ENCODE data around the gene GHSR. TPM values are rescaled to one million over a fixed set of nuclear protein-coding genes. Genes with fewer than 3 reads are reported as not detected.

GHSR gene
- polyA plus RNA-seq, 1 donor (not counting 4 experiments of a cell fraction or from before 2014, with no cell fraction given) = not detected

DNA sequence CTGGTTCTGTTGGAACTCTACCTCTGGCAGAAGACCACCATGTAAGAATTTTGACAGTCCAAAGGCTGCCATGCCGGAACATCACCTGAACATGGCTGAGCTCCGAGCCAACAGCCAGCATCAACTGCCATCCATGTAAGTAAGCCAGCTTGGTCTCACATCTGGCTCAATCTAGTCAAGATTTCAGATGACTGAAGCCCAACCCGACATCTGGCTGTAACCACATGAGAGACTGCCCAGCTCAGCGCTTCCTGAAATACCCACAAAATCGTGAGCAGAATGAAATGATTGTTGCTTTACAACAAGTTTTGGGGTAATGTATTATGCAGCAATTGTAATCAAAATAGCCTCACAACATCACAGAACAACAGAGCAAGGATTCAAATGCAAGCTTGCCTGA lies 32.9 kb downstream of the GHSR start:
- FAIRE-seq (no peak), DNase-seq (ENCODE audit: low read depth, low spot score) (no peak)
- H2AFZ ChIP-seq (ENCODE audit: control insufficient read depth, low read length) = no peak overlapping the region
- H3K27ac ChIP-seq (ENCODE audit: control insufficient read depth, insufficient read depth, low read length) = no peak overlapping the region
- no peak overlapping the region for H3K9ac ChIP-seq (ENCODE audit: control insufficient read depth, extremely low read depth, insufficient read depth, low read length)
- no peaks in the 10 kb centered on the region for H3K27me3 ChIP-seq (ENCODE audit: control insufficient read depth, extremely low read depth, insufficient read depth, low read length)
- H3K4me3 ChIP-seq (ENCODE audit: control insufficient read depth in 2 of 3, extremely low read depth in 1 of 3, insufficient read depth in 2 of 3, low read depth in 1 of 3, low read length in 3 of 3) = no peak overlapping the region
- dilution Hi-C loops (cut with MboI; ENCODE audit: extremely low pct_ligation_motif_present, low sequenced_read_pairs) = no loop called here
- no peaks in the 10 kb centered on the region for H3K4me1 ChIP-seq (ENCODE audit: control insufficient read depth, extremely low read depth, insufficient read depth, low read length)
- H3K9me3 ChIP-seq (ENCODE audit: control insufficient read depth, low read depth, low read length) = no peaks in the 10 kb centered on the region
- H3K9me1 ChIP-seq (ENCODE audit: control insufficient read depth, extremely low read depth, insufficient read depth, low read length) = no peaks in the 10 kb centered on the region
- no peaks in the 10 kb centered on the region for H3K79me2 ChIP-seq (ENCODE audit: control insufficient read depth, insufficient read depth, low read length)
- no peak overlapping the region for H3K4me2 ChIP-seq (ENCODE audit: control insufficient read depth, extremely low read depth, insufficient read depth, low read depth, low read length)
- no peaks in the 10 kb centered on the region for H3K36me3 ChIP-seq (ENCODE audit: control insufficient read depth in 2 of 2, extremely low read depth in 1 of 2, insufficient read depth in 2 of 2, low read length in 2 of 2)
- no peaks in the 10 kb centered on the region for H4K20me1 ChIP-seq (ENCODE audit: control insufficient read depth, extremely low read depth, insufficient read depth, low read length)
- no peak for TF ChIP-seq EZH2 (IDR thresholded peaks at IDR 0.05; ENCODE audit: low read length)
- TF ChIP-seq, protein P1, sequence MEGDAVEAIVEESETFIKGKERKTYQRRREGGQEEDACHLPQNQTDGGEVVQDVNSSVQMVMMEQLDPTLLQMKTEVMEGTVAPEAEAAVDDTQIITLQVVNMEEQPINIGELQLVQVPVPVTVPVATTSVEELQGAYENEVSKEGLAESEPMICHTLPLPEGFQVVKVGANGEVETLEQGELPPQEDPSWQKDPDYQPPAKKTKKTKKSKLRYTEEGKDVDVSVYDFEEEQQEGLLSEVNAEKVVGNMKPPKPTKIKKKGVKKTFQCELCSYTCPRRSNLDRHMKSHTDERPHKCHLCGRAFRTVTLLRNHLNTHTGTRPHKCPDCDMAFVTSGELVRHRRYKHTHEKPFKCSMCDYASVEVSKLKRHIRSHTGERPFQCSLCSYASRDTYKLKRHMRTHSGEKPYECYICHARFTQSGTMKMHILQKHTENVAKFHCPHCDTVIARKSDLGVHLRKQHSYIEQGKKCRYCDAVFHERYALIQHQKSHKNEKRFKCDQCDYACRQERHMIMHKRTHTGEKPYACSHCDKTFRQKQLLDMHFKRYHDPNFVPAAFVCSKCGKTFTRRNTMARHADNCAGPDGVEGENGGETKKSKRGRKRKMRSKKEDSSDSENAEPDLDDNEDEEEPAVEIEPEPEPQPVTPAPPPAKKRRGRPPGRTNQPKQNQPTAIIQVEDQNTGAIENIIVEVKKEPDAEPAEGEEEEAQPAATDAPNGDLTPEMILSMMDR (optimal IDR thresholded peaks at IDR 0.05 in 1 of 3, IDR thresholded peaks at IDR 0.05 in 1 of 3, conservative IDR thresholded peaks at IDR 0.05 in 1 of 3; ENCODE audit: extremely low read depth in 1 of 3, insufficient read depth in 2 of 3, low read length in 3 of 3) = no peak

DNA sequence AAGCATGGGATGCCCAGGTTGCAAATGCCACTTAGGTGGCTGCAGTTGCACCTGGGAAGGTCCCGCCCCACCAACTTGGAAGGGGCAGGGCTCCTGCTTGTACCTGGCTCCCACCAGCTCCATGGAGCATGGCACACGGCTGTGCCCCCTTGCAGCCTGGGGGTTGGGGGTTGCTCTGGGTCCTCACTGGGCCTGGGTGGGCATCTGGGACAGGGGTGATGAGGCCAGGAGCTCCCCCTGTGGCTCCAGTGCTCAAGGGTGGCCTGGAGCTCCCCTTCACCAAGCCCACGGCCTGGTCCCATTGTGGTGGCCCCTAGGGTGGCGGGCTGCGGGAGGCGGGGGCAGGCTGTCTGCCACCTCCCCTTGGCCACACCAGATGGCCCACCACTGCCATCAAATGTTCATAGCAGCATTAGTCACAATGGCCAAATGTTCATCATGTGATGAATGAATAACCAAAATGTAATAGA lies 36.7 kb downstream of the GHSR start:
- Histone ChIP-seq H3K9me3 (ENCODE audit: control insufficient read depth, low read depth, low read length) (no peaks in the 10 kb centered on the region), H3K27me3 (ENCODE audit: control insufficient read depth, extremely low read depth, insufficient read depth, low read length) (no peaks in the 10 kb centered on the region), H3K4me2 (ENCODE audit: control insufficient read depth, extremely low read depth, insufficient read depth, low read depth, low read length) (no peak overlapping the region), H2AFZ (ENCODE audit: control insufficient read depth, low read length) (no peak overlapping the region), H3K9ac (ENCODE audit: control insufficient read depth, extremely low read depth, insufficient read depth, low read length) (no peak overlapping the region), H3K79me2 (ENCODE audit: control insufficient read depth, insufficient read depth, low read length) (no peaks in the 10 kb centered on the region), H3K36me3 (ENCODE audit: control insufficient read depth in 2 of 2, extremely low read depth in 1 of 2, insufficient read depth in 2 of 2, low read length in 2 of 2) (no peaks in the 10 kb centered on the region), H3K4me1 (ENCODE audit: control insufficient read depth, extremely low read depth, insufficient read depth, low read length) (no peaks in the 10 kb centered on the region), H3K4me3 (ENCODE audit: control insufficient read depth in 2 of 3, extremely low read depth in 1 of 3, insufficient read depth in 2 of 3, low read depth in 1 of 3, low read length in 3 of 3) (no peak overlapping the region), H3K27ac (ENCODE audit: control insufficient read depth, insufficient read depth, low read length) (no peak overlapping the region), H4K20me1 (ENCODE audit: control insufficient read depth, extremely low read depth, insufficient read depth, low read length) (no peaks in the 10 kb centered on the region), H3K9me1 (ENCODE audit: control insufficient read depth, extremely low read depth, insufficient read depth, low read length) (no peaks in the 10 kb centered on the region)
- DNase-seq (ENCODE audit: low read depth, low spot score) (no peak), FAIRE-seq (no peak)
- TF ChIP-seq, protein P1 (optimal IDR thresholded peaks at IDR 0.05 in 1 of 3, IDR thresholded peaks at IDR 0.05 in 1 of 3, conservative IDR thresholded peaks at IDR 0.05 in 1 of 3; ENCODE audit: extremely low read depth in 1 of 3, insufficient read depth in 2 of 3, low read length in 3 of 3) = no peak
- TF ChIP-seq EZH2 (IDR thresholded peaks at IDR 0.05; ENCODE audit: low read length) = no peak
- dilution Hi-C loops (cut with MboI; ENCODE audit: extremely low pct_ligation_motif_present, low sequenced_read_pairs) = no loop called here

All from keratinocyte (primary cell).